NCI-H526 (cell line): ENCODE measurements around the gene HSPH1.

ENCODE experiments used
- DNase-seq, 2 experiments: peaks; one replicate each; lab custom pipeline; 2025; lab: John Stamatoyannopoulos, UW

HSPH1 gene

DNA sequence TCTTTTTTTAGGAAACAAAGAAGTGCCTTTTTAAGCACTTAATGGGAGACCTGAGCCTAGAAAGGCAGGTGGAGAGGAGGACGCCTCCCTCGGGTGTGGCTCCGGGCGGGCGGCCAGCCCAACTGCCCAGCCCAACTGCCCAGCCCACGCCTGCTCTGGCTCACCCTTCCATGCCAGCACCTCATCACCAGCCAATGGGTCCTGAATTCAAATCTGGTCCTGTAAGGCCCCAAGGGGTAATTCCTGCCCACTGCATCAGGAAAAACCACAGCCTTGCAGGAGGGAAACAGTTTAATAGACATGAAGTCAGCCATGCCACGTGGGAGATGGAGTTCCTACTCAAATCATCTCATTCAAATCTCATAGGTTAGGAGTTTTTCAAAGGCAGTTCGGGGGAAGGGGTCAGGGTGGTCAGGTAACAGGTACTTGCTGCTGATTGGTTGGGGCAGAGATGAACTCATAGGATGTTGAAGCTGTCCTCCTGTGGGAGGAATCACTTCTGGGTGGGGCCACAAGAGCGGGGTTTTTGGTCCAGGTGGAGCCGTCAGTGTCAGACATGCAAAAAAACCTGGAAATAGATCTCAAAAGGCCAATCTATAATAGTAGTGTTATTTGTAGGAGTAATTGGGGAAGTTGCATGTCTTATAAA lies 64.9 kb downstream of the HSPH1 start:
- DNase-seq: no peak

DNA sequence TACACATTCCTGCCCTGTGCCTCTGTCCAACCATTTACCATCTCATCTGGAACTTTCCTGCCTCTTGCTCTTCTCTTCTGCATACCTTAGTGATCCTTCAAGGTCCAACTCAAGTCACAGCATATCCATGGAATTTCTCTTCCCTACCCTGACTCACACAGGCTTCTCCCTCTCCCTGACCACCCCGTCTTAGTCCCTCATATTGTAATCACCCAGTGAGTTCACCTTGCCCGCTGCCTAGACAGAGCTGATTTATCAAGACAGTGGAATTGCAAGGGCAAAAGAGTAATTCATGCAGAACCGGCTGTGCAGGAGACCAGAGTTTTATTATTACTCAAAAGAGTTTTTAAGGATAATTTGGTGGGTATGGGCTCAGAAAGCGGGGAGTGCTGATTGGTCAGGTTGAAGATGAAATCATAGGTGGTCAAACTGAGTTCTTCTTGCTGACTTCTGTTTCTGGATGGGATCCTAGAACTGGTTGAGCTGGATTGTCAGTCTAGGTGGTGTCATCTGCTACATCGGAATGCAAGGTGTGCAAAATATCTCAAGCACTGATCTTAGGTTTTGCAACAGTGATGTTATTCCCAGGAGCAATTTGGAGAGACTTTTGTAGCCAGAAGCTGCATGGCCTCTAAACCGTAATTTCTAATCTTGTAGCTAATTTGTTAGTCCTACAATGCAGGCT lies 67.2 kb downstream of the HSPH1 start:
- no peak for DNase-seq

DNA sequence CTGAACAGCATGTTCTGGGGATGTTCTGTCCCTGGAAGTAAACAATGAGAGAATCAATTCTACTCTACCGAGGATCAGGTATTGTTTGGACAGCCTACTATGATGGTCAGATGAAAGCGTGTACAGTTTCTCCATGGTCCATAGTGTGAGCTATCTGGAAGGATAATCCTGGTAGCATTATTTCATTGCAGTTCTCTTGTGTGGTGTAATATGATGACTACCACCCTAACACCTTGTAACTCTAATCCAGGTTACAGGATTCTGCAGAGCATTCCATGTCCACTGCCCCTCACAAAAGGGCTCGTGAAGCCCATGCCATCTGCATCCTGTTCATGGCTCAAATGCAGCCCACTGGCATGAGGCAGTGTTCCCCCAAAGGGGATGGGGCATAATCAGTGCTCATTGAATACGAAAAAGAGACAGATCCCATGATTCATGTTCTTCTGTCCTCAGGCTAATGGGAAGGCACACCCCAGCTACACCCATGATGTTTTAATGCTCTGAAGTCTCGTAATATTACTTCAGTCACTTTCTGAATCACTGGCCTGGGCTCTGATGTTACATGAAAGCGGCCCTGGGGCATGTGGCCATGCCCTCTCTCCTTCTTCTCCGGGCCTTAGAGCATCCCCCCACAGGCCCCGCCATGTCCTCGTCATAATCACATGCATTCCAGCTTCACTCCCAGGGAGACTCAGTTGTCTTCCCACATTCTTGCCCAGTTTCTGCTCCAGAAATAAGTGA lies 68.4 kb downstream of the HSPH1 start:
- DNase-seq: no peak

DNA sequence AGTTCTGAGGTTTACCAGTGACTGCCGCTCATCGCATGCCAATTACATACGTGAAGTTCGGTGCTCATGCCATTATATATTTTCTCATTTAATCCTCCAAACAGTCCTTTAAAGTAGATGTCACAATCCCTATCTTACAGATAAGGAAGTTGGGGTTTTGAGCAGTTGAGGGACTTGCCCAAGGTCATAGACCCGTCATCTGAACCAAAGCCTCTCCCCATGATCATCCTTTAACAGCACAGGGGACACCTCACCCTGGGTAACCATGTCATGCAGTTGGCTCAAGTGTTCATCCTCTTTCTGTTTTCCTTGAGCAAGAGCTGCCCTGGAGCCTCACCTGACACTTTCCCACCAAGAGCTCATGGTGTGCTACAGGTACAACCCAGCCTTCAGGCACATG lies 69.1 kb downstream of the HSPH1 start:
- DNase-seq: no peak

DNA sequence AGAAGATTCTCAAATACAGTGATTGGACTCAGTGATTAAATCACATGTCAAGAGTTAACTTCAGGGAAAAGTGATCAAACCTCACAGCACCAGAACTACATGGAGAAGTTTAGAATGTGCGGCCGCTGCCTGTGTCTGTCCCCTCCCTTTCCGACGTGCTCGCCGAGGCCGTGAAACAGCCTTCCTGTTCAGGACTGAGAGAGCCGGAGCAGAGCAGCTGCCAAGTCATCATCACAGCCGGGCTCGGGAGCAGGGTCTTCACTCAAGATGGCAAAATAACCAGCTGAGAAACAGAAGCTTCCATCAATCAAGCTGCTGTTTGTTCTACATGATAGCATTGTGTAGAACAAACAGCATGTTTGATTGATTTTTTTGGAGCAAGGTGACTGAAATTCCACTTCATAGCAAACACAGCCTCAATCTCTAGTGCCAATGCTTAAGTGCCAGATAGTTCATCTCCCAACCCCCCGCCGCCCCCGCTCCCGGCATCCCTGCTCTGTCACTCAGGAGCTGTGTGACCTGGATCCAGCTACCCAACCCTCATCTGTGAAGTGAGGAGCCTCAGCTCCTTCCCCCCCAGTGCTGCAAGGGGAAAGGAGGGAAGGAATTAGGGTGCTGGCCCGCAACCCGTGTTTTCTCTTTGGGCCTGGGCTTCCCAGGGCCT lies 70.6 kb downstream of the HSPH1 start:
- no peak for DNase-seq

DNA sequence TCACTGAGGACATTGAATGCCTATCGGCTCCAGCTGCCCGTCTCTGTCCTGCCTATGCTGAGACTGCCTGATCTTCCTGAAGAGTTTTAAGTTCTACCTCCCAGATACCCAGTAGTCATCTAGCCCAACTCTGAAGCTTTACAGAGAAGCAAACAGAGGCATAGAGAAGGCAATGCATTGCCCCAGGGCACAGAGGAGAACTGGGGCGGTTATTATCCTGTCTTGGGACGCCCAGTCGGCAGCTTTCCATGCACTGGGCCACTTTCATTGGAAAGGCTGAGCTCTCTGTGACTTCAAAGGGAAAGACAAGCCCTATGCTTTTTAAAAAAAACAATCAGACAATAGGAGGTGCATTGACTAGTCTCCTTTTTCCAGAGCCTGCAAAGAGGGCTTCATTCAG lies 71.6 kb downstream of the HSPH1 start:
- no peak for DNase-seq

DNA sequence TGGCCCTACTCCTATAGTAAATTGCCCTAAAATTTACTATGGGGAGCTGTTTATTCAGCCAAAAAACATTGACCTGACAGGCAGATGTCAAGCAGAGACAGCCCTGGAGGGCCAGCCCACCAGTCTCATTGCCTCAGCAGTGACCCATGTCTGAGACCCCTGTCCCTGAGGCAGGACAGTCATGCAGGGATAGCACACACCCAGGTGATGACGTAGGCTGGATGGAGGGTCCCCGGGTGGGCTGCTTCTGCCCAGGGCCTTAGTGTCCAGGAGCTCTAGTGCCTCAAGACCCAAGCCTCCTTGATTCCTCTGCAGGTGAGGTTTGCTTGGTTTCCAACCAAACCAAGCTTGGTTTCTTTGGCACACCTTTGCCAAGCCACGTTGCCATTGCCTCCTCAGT lies 72.1 kb downstream of the HSPH1 start:
- DNase-seq: no peak

DNA sequence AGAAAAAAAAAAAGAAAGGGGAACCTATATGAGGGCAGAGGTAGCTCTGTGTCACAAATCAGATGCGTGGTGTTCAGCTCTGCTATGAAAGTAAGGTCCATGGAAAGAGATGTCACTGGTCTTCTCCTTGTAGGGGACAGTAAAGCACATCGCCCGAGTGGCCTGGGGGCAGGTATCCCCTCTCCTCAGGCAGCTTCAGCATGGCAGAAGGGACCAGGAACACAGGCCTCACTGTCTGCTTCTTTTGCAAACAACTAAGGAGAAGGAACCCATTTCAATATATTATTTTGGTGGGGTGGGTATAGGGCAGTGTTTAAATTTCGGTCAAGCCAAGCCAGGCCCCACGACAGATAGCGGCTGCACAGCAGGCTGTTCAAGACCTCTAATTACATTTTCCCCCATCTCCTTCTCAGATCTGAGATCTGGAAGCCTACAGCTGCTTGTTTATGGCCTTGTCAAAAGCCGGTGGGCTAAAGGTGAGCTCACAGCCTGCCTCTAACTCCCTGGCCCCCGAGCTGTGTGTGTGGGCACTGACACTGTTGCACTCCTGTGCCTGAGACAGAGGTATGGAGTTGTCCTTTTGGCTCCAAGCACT lies 72.8 kb downstream of the HSPH1 start:
- no peak for DNase-seq
